Stimulated activated CD8-positive, alpha-beta memory T cell treated with anti-CD3 and anti-CD28 coated beads, Interleukin-15, amount 100 ng/mL, for 4 hours (primary cell): ENCODE results near the gene RHEBL1.
A peak's percentile ranks its signal among the peaks of the same experiment; 100 is the strongest.

ENCODE experiments used
- DNase-seq, 2 donors: peaks; one replicate each; pipeline ENCODE4 v3.0.0-alpha.2; 2020; ENCODE audit warnings: low read depth in 2 of 2

RHEBL1 gene

GRCh38 chr12:49020441-49020840, 49.3 kb downstream of the RHEBL1 start:
- DNase-seq: no peak

GRCh38 chr12:49019443-49020324, 50.1 kb downstream of the RHEBL1 start:
- DNase-seq: no peak

GRCh38 chr12:49019120-49019430, 50.7 kb downstream of the RHEBL1 start:
- DNase-seq: no peak

- DNase-seq: peak; percentile 90 to 91
Observed at GRCh38 chr12:49018261-49019119, 51.3 kb downstream of the RHEBL1 start, which contains the start of gene PRKAG1. Gene PRKAG1, minus strand, starts transcription at chr12:49018776. Its CDS starts 36 bp downstream, at chr12:49018740.

GRCh38 chr12:49017891-49018260, 51.9 kb downstream of the RHEBL1 start:
- no peak for DNase-seq

- no peak for DNase-seq
Observed at GRCh38 chr12:49015196-49015595, 54.6 kb downstream of the RHEBL1 start.
